ENCODE measurements around the gene CSPG4.
"Not testable (repeated sequence)": the region's sequence is repeated elsewhere in the genome, so short reads cannot be mapped to it uniquely, and the experiment has no call there.

Gene CSPG4

DNA sequence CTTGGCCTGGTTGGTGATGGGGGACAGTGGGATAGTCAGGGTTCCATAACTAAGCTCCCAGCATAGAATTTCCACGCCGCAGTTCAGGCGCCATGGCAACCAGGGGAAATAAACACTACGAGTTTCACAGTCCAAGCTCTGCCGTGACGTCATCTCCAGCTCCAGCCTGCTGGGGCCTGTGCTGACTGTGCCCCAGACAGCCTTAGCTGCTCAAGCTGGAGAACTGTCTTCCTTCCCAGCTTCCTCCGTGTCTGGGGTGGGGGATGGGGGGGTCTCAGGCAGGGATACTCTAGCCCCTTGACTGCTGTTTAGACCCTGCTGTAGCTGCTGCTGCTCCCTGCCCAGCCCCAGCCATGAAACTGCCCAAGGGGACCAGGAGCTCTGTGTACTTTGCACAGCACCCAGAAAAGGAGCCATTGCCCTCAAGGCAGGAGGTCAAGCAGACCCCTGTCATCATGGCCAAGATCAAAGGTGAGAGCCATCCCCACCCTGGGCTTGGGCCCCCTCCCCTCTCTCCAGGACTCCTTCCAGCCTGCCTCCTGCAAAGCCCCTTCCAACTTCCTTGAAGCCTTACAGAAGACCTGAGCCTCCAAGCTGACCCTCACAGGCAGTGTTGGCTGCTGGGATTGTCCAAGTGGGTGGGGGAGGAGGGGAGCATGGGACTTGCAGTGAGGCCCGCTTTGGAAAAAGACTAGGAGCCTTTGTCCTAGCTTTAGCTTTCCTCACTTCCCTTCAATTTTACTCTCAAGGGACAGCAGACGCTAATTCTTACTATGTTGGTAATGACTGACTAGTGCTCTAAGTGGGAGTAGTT, 11.4 kb upstream of the CSPG4 start:
- DNase-seq, result no peak

GRCh38 chr15:75723171-75723846, 10.7 kb upstream of the CSPG4 start:
- DNase-seq, result no peak

DNA sequence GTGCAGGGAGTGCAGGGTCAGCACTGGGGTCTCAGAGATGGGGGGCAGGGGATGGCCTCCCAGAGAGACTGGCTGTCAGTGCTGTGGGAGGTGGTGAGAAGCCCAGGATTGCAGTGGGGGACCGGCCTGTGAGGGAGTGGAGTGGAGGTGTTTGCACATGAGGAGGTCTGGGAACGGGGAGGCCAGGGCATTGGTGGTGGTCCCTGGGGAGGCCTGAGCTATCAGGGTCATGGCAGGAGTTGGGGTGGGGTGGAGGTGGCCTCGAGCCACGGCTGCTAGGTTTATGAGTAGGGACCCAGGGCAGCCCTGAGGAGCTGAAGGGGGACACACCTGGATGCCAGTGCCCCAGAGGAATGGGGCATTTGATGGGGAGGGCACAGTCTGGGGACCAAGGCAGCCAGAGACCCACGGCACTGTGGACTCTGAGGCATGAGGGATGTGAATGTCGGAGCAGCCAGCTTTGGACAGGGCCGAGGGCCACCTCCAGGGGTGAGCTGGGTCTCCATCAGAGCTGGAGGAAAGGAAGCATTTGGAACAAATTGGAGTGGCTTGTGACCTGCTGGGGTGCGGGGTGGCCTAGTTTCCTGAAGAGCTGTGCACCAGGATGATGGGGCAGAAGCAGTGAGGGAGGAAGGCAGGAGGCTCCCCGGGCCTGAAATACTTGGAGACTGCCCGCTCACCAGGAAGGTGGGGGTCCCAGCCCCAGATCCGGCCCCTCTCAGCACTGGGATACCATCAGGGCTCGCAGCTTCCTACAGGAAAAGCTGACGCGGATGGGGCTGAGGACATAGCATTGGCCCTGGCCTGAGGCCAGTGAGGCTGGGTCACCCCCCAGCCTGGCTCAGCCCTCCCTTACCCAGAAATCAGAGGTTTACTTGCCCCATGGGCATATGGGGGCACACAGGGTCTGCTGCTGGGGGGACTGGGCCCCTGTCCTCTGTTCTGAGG, 9.5 kb upstream of the CSPG4 start:
- no peak for DNase-seq

GRCh38 chr15:75721480-75721922, 8.9 kb upstream of the CSPG4 start:
- DNase-seq, result no peak

- DNase-seq, result no peak
Measured at GRCh38 chr15:75720787-75721479, 8.3 kb upstream of the CSPG4 start.

GRCh38 chr15:75720297-75720696, 7.6 kb upstream of the CSPG4 start:
- DNase-seq, result no peak

GRCh38 chr15:75718328-75718727, 5.7 kb upstream of the CSPG4 start:
- no peak for DNase-seq

DNA sequence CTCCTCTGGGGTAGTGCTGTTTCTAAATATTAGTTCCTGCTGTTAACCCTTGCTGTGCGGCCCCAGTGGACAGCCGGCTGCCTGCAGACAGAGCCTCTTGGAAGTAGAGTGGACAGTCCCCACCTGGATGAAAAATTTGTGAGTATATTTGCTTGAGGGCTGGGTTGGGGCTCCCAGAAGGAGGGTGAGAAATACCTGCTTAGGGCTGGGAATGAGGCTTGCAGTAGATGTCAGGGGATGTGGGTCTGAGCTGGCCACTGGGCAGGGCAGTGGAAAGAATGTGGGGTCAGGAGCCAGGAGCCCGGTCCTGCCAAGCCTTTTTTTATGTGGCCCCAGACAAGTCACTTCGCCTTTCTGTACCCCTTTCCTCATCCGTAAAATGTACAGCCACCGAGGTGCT, 4.4 kb upstream of the CSPG4 start:
- not testable (repeated sequence) for DNase-seq

- DNase-seq, result not testable (repeated sequence)
Measured at GRCh38 chr15:75716249-75716950, 3.8 kb upstream of the CSPG4 start.

- not testable (repeated sequence) for DNase-seq
Measured at GRCh38 chr15:75715312-75715832, 2.7 kb upstream of the CSPG4 start.

DNA sequence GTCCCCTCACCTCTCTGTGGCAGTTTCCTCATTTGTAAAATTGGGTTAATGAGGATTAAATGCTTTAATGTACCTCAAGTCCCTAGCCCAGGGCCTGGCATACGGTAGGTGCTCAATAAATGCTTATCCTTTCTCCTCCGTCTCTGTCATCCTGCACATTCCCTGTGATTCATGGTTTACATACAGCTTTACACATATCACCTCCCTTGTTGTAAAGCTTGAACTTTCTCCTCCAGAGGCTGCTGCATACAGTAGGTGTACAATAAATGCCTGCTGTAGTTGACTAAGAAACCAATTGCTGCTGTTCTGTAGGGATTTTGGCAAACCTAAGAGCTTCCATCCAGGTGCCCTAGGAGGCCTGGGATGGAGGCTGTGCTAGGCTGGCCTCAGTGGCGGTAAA, 1.5 kb upstream of the CSPG4 start:
- no peak for DNase-seq

DNA sequence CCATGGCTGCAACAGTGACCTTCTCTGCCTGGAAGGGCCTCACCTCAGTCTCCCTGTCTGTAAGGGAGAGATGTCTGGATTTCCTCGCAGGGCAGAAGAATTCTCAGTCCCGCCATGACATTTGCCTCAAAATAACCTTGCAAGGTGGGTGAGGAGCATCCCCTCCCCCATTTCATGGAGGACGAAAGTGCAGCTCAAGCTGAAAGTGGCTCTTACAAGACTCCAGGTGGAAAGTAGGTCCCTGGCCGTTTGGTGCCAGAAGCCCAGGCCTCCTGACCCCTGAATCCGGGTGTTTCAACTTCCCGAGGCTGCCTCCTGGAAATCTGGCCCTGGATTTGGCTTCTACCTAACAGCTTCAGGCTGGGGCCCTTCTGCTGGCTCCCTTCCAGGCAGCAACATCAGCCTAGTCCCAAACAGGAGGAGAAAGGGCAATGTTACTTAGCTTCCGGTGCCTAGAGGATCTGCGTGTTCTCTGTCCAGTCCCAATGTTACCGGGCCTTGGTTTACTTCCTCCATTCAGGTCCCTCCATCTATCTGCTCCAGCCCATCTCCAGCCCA, 769 bp upstream of the CSPG4 start:
- no peak for DNase-seq

- DNase-seq, result not testable (repeated sequence)
Measured at GRCh38 chr15:75711495-75711894, 1.2 kb downstream of the CSPG4 start.

GRCh38 chr15:75710874-75711273, 1.8 kb downstream of the CSPG4 start:
- not testable (repeated sequence) for DNase-seq

DNA sequence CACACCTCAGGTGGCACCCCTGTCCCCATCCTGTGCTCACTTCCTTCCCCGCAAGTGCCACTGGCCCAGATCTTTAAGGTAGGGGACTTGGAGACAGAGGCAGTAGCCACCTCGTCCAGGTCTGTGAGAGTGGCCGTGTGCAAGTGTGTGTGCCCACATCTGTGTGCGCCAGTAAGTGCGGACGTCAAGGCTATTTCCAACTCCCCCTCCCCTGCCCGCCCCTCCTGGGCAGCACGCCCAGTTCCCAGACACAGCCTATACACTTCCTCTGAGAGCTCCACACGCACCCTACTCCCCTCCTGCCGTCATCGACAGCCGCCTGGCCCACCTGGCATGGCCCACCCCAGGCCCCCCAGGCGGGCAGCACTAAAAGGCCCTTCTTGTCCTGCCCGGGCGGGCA, 3.2 kb downstream of the CSPG4 start:
- not testable (repeated sequence) for DNase-seq

DNA sequence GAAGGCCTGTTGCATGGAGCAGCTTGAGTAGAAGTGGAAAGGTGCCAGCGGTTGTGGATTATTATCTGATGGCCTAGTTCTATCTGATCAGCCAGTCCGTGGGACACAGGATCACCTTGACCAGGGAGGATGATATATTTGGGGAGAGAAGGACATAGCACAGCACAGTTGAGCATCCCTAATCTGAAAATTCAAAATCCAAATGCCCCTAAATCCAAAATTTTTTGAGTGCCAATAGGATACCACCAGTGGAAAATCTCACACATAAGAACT, 6.0 kb downstream of the CSPG4 start:
- no peak for DNase-seq

DNA sequence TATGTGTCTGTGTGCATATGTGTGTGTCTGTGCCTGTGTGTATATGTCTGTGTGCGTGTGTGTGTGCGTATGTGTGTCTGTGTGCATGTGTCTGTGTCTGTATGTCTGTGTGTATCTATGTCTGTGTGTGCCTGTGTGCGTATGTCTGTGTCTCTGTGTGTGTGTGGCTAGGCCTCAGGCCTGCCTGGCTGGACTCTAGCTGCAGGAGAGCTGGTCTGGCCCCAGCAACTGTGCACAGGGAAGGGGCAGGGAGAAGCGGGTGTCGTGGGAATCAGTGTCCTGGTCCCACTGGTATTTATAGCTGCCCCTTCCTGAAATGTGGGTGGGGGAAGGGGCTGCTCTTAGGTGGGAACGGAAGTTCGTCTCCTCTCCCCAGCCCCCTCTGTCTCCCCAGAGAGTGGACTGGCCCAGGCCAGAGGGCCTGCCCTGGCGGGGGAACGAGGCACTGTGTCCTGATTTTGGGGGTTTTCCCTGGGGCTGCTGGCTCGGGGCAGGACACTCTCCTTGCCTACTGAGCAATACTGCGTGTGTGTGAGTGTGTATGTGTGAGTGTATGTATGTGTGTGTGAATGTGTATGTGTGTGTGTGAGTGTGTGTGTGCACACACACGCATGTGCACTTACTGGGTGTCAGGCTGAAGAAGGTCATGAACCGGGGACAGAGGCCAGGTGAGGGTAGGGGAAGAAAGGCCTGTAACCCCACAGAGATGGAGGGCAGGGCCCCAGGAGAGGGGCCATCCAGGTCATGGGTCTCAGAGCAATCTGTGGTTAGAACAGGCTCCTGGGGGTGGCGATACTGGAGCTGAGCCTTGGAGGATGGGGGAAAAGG, 6.6 kb downstream of the CSPG4 start:
- DNase-seq, result no peak

GRCh38 chr15:75705375-75705774, 7.3 kb downstream of the CSPG4 start:
- not testable (repeated sequence) for DNase-seq

- DNase-seq, result no peak
Measured at GRCh38 chr15:75704618-75705017, 8.0 kb downstream of the CSPG4 start.

- no peak for DNase-seq
Measured at GRCh38 chr15:75704263-75704615, 8.4 kb downstream of the CSPG4 start.

Measured in activated CD8-positive, alpha-beta memory T cell treated with anti-CD3 and anti-CD28 coated beads for 24 hours (primary cell).